K562 (cell line): ENCODE data around the gene MZB1. TPM values are rescaled to one million over a fixed set of nuclear protein-coding genes. Genes with fewer than 3 reads are reported as not detected.

Source experiments
- ATAC-seq: fragments of 200-7000 bp; cut with Tn5 transposase; 3 replicates; pipeline ENCODE4 v1.9.1; 2020; ENCODE audit warnings: moderate library complexity
- BruUV-seq: library from RNA; stranded (reverse); fragments of 400-500 nt; replicated peaks from 2 replicates; lab custom pipeline; 2021; lab: Mats Ljungman, UMichigan
- CTCF ChIA-PET: fragments of 300-600 bp; formaldehyde crosslinking; extraction: SDS; loops from one replicate; lab custom pipeline; 2021; ENCODE audit warnings: low intra/inter-chr PET ratio; lab: Yijun Ruan, JAX
- POLR2A ChIA-PET: fragments of 300-600, 350-650 bp; sonication (Branson Sonifier 250); formaldehyde crosslinking; extraction: SDS; loops from one replicate; lab custom pipeline; 2021; ENCODE audit warnings: antibody characterized with exemption, inconsistent platforms; lab: Yijun Ruan, JAX
- DNase-seq, 4 experiments: peaks; one replicate each; pipeline versions ENCODE4 v3.0.0 to v3.0.0-alpha.2; 2011 to 2018; ENCODE audit warnings: low spot score in 3 of 4, mixed read lengths in 3 of 4; ENCODE audit errors: extremely low read depth in 1 of 4
- FAIRE-seq: peaks from 2 replicates; lab custom pipeline; 2011; peaks lifted over from hg19 to GRCh38; lab: Jason Lieb, UNC
- H2AFZ ChIP-seq: 2 replicates; pipeline ENCODE4 v1.6.0; 2011; ENCODE audit warnings: low read depth, low read length, control low read depth, inconsistent platforms
- H3K27ac ChIP-seq: fragments of 200-600 bp; 3 replicates; pipeline ENCODE4 v1.8.0; 2011; ENCODE audit warnings: low read depth, mild to moderate bottlenecking, control low read depth, inconsistent platforms, low read length, moderate library complexity, mixed read lengths; ENCODE audit errors: extremely low read depth
- H3K27me3 ChIP-seq, 2 experiments: fragments of 300-600 bp in 1 of 2; 2 replicates in 1 of 2; 3 replicates in 1 of 2; pipeline versions ENCODE4 v1.6.0 to v1.8.0; 2011; ENCODE audit warnings: inconsistent platforms in 2 of 2, low read length in 2 of 2, mild to moderate bottlenecking in 1 of 2, mixed read lengths in 1 of 2, moderate library complexity in 1 of 2; ENCODE audit not compliant: control insufficient read depth in 2 of 2, insufficient read depth in 2 of 2
- H3K36me3 ChIP-seq: fragments of 300-600 bp; 3 replicates; pipeline ENCODE4 v1.8.0; 2011; ENCODE audit warnings: mild to moderate bottlenecking, low read length, inconsistent platforms; ENCODE audit not compliant: control insufficient read depth, insufficient read depth
- H3K4me1 ChIP-seq, 2 experiments: fragments of 200-600 bp in 1 of 2; replicated peaks in 1 of 2; 2 replicates in 1 of 2; 3 replicates in 1 of 2; pipeline versions ENCODE4 v1.5.1 to v1.8.0; 2011; ENCODE audit warnings: inconsistent platforms in 2 of 2, low read length in 2 of 2, mild to moderate bottlenecking in 1 of 2, mixed read lengths in 1 of 2, moderate library complexity in 1 of 2; ENCODE audit not compliant: control insufficient read depth in 2 of 2, insufficient read depth in 2 of 2
- H3K4me2 ChIP-seq: 2 replicates; pipeline ENCODE4 v1.6.1; 2011; ENCODE audit warnings: low read length, control low read depth, inconsistent platforms, mixed read lengths; ENCODE audit not compliant: insufficient read depth
- H3K4me3 ChIP-seq: fragments of 200-600 bp; sonication (generic), shearing (Covaris generic); 2 replicates; pipeline ENCODE4 v1.5.1; 2016; ENCODE audit warnings: control low read depth, inconsistent platforms
- H3K79me2 ChIP-seq: fragments of 200-600 bp; 3 replicates; pipeline ENCODE4 v1.8.0; 2011; ENCODE audit warnings: low read length, inconsistent platforms; ENCODE audit not compliant: control insufficient read depth, insufficient read depth
- H3K9ac ChIP-seq, 2 experiments: 2 replicates each; pipeline versions ENCODE4 v1.6.0 to v1.6.1; 2011; ENCODE audit warnings: low read depth in 2 of 2, low read length in 2 of 2, control low read depth in 1 of 2, inconsistent platforms in 1 of 2, mild to moderate bottlenecking in 1 of 2, mixed read lengths in 1 of 2; ENCODE audit not compliant: insufficient read depth in 1 of 2
- H3K9me1 ChIP-seq: one replicate; pipeline ENCODE4 v1.6.0; 2011; ENCODE audit warnings: inconsistent platforms, mild to moderate bottlenecking, low read length, moderate library complexity; ENCODE audit not compliant: control insufficient read depth, insufficient read depth
- H3K9me3 ChIP-seq: replicated peaks from 2 replicates; pipeline ENCODE4 v1.5.1; 2011; ENCODE audit warnings: low read depth, low read length, inconsistent platforms; ENCODE audit not compliant: control insufficient read depth, insufficient read depth
- H4K20me1 ChIP-seq: replicated peaks from 2 replicates; pipeline ENCODE4 v1.6.1; 2011; ENCODE audit warnings: low read length, inconsistent platforms, mixed read lengths; ENCODE audit not compliant: control insufficient read depth, insufficient read depth
- ARID1B ChIP-seq: fragments of 450-650 bp; IDR thresholded peaks from 2 replicates; pipeline ENCODE4 v1.6.1; 2016; ENCODE audit warnings: antibody characterized with exemption, mild to moderate bottlenecking, inconsistent platforms
- CBFA2T3 ChIP-seq: fragments of 450-650 bp; IDR thresholded peaks from 2 replicates; pipeline ENCODE4 v1.6.1; 2017
- CTBP1 ChIP-seq: fragments of 450-650 bp; IDR thresholded peaks from 2 replicates; pipeline ENCODE4 v1.6.1; 2016; ENCODE audit warnings: borderline replicate concordance
- KDM5B ChIP-seq: fragments of 200-600 bp; sonication (generic); IDR thresholded peaks from 2 replicates; pipeline ENCODE4 v1.6.1; 2012; ENCODE audit warnings: low read depth, mild to moderate bottlenecking, moderate library complexity, low read length, control low read depth, inconsistent platforms; ENCODE audit not compliant: insufficient replicate concordance
- NELFE ChIP-seq: IDR thresholded peaks from 2 replicates; pipeline ENCODE4 v1.6.1; 2011; ENCODE audit warnings: mild to moderate bottlenecking; ENCODE audit not compliant: insufficient read depth, insufficient read length
- SIN3B ChIP-seq: fragments of 450-650 bp; IDR thresholded peaks from 2 replicates; pipeline ENCODE4 v1.6.1; 2017; ENCODE audit warnings: low read depth, mild to moderate bottlenecking, moderate library complexity
- TEAD4 ChIP-seq, 2 experiments: sonication (generic) in 1 of 2; formaldehyde crosslinking in 1 of 2; IDR thresholded peaks; 2 replicates each; pipeline versions ENCODE4 v1.6.1 to v1.8.0; 2012 to 2022; ENCODE audit warnings: borderline replicate concordance in 1 of 2, inconsistent platforms in 1 of 2, low read length in 1 of 2, mild to moderate bottlenecking in 1 of 2, missing genetic modification reagents in 1 of 2
- YBX1 ChIP-seq: fragments of 450-650 bp; IDR thresholded peaks from 2 replicates; pipeline ENCODE4 v1.7.1; 2016; ENCODE audit warnings: mild to moderate bottlenecking
- ZNF12 ChIP-seq: sonication (generic); formaldehyde crosslinking; IDR thresholded peaks from 2 replicates; pipeline ENCODE4 v1.4.0; 2020; ENCODE audit warnings: mild to moderate bottlenecking, missing genetic modification reagents
- WGBS: fragments of 100-300 bp; shearing (Covaris generic); methylation state at CpG from one replicate; pipeline ENCODE4 v1.1.6; 2016; ENCODE audit warnings: low coverage, mixed read lengths; ENCODE audit not compliant: insufficient coverage; ENCODE audit errors: missing lambda C conversion rate; 5-methylcytosine and 5-hydroxymethylcytosine counted together
- in situ Hi-C: fragments of 300-500 bp; cut with MboI; formaldehyde crosslinking; loops from 4 replicates; pipeline ENCODE4 v1.15.0; 2018; ENCODE audit warnings: inconsistent platforms, mixed read lengths
- intact Hi-C: fragments of 100-400 bp; cut with micrococcal nuclease; formaldehyde crosslinking; loops from 2 replicates; pipeline ENCODE4 v1.14.2; 2022
- polyA plus RNA-seq, 8 experiments: library from polyadenylated mRNA; depleted of rRNA in 4 of 8; stranded (reverse) in 5 of 8; unstranded in 3 of 8; fragments of >200 nt; fragmentation: Nextera tagmentation in 2 of 8; fragmentation: Illumina TruSeq in 1 of 8; extraction: Ambion mirVana in 2 of 8; extraction: Trizol in 1 of 8; gene quantifications; 2 replicates each; pipeline versions ENCODE4 v1.2.1 to v1.2.3, GENCODE V29; 2011 to 2014; ENCODE audit warnings: inconsistent platforms in 1 of 8, missing spikeins in 1 of 8
- total RNA-seq, 7 experiments: library from RNA; depleted of rRNA in 6 of 7; stranded (reverse); fragments of >200 nt in 6 of 7; fragmentation: Illumina TruSeq in 2 of 7; extraction: Trizol in 2 of 7; gene quantifications; 2 replicates each; pipeline versions ENCODE4 v1.2.1 to v1.2.3, GENCODE V29; 2011 to 2021; ENCODE audit warnings: low replicate concordance in 1 of 7

MZB1 gene
- total and polyA plus RNA-seq, 9 of the 15 experiments (the other 6 are each of a cell fraction or from before 2014, with no cell fraction given), result 0.13 to 0.31 TPM; not detected in 7

- H3K9ac ChIP-seq, result no peak overlapping the region
- no peak overlapping the region for H3K4me3 ChIP-seq
- H2AFZ ChIP-seq, result 0 out of 2 replicates have a peak overlapping the region, but pooled peaks have one; percentile 46
- peaks cover 3 to 5% of the 10 kb centered on the region in 2 experiments; a peak in 3 of 5 replicates for H3K4me1 ChIP-seq
- intact Hi-C loops, result loop anchor here (10.0 kb wide), 1 partner anchor 338 kb away; no protein-coding TSS in a partner anchor
- CTCF ChIA-PET, result interaction anchor here (0.6 kb wide), 1 partner anchor 75 kb away, joined by 3 read pairs; no protein-coding TSS in a partner anchor
- DNase-seq (peak in 1 of 4 experiments; percentile 28), FAIRE-seq (no peak), ATAC-seq (peak; percentile 66)
- TF ChIP-seq ZNF12, result peak; percentile 93
- TF ChIP-seq CTBP1, result 0 out of 2 replicates have a peak, but pooled peaks have one; percentile 33
- TF ChIP-seq ARID1B, result 0 out of 2 replicates have a peak, but pooled peaks have one; percentile 19
- TF ChIP-seq KDM5B, result no peak
- no peak for TF ChIP-seq SIN3B
- no peak for TF ChIP-seq NELFE
- TF ChIP-seq TEAD4 (IDR thresholded peaks at IDR 0.05; ENCODE audit: low read length), result peak; percentile 39; the same call in 1 of the 2 replicates
- no peak for TF ChIP-seq TEAD4 (CRISPR knock-in tag; IDR thresholded peaks at IDR 0.05; ENCODE audit: borderline replicate concordance)
- no peak for TF ChIP-seq YBX1
- peak; percentile 26; the same call in 1 of the 2 replicates for TF ChIP-seq CBFA2T3
- POLR2A ChIA-PET, result interaction anchor here (1.1 to 1.2 kb wide), 2 partner anchors 10 to 12 kb away, joined by 3 to 5 read pairs; no protein-coding TSS in a partner anchor
- H3K36me3 ChIP-seq, result no peaks in the 10 kb centered on the region
- H4K20me1 ChIP-seq, result no peaks in the 10 kb centered on the region
- no peak overlapping the region for H3K27ac ChIP-seq
- in situ Hi-C loops, result no loop called here
- H3K9me1 ChIP-seq, result no peaks in the 10 kb centered on the region
- WGBS, result 12% methylated on average over 8 of the region's 8 CpGs
- no peaks in the 10 kb centered on the region for H3K79me2 ChIP-seq
- no peaks in the 10 kb centered on the region for H3K27me3 ChIP-seq
- BruUV-seq, result no TSS peak
- no peak overlapping the region for H3K4me2 ChIP-seq
- H3K9me3 ChIP-seq, result no peaks in the 10 kb centered on the region
Measured at GRCh38 chr5:139426203-139426885, 36.6 kb upstream of the MZB1 start.
